ENCODE data around the gene HK3.
A peak's percentile ranks its signal among the peaks of the same experiment; 100 is the strongest.

Gene HK3

DNA sequence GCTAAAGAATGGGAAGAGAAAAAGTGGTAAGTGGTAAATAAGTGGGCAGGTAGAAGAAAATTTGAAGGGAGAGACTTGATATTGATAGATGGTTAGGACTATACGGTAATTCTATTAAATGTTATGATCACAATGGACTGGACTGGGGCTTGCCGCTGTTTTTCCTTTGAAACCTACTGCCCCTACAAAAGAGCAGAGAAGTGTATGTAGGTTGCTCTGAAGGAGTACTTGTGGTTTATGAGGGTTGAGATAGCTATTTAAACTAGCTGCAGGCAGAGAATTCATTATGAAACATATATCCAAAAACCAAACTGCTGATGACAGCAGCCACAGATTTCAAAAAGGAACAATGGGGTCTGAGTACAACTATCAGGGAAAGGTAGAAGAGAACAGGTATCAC, 16.8 kb upstream of the HK3 start:
- no peaks in the 10 kb centered on the region for H3K9me3 ChIP-seq (replicated peaks; ENCODE audit: insufficient read depth, low read length)
- no peaks in the 10 kb centered on the region; the same call in 1 of the 2 replicates for H3K36me3 ChIP-seq (replicated peaks; ENCODE audit: insufficient read depth, low read length)
- no peak overlapping the region for H3K9ac ChIP-seq (ENCODE audit: low read length)
- no peak overlapping the region for H2AFZ ChIP-seq (ENCODE audit: low read length)
- 0 out of 2 replicates have a peak overlapping the region, but pooled peaks have one; percentile 13 for H3K4me2 ChIP-seq (ENCODE audit: low read depth, low read length)
- H3F3A ChIP-seq (ENCODE audit: insufficient read depth, low read length), result peaks cover 4% of the 10 kb centered on the region
- H3K27me3 ChIP-seq (replicated peaks; ENCODE audit: insufficient read depth, low read length), result no peaks in the 10 kb centered on the region
- TF ChIP-seq EZH2 (optimal IDR thresholded peaks at IDR 0.05; ENCODE audit: low read depth, low read length), result no peak
- TF ChIP-seq EZH2phosphoT487 (IDR thresholded peaks at IDR 0.05; ENCODE audit: low read length), result no peak
- TF ChIP-seq, protein P1, sequence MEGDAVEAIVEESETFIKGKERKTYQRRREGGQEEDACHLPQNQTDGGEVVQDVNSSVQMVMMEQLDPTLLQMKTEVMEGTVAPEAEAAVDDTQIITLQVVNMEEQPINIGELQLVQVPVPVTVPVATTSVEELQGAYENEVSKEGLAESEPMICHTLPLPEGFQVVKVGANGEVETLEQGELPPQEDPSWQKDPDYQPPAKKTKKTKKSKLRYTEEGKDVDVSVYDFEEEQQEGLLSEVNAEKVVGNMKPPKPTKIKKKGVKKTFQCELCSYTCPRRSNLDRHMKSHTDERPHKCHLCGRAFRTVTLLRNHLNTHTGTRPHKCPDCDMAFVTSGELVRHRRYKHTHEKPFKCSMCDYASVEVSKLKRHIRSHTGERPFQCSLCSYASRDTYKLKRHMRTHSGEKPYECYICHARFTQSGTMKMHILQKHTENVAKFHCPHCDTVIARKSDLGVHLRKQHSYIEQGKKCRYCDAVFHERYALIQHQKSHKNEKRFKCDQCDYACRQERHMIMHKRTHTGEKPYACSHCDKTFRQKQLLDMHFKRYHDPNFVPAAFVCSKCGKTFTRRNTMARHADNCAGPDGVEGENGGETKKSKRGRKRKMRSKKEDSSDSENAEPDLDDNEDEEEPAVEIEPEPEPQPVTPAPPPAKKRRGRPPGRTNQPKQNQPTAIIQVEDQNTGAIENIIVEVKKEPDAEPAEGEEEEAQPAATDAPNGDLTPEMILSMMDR (IDR thresholded peaks at IDR 0.05; ENCODE audit: low read length), result no peak
- peak; percentile 37 for DNase-seq
- no peak overlapping the region for H3K4me3 ChIP-seq (ENCODE audit: low read length)
- no peaks in the 10 kb centered on the region for H3K9me2 ChIP-seq (replicated peaks; ENCODE audit: insufficient read depth, low read length)
- H4K20me1 ChIP-seq (ENCODE audit: insufficient read depth, low read length), result no peaks in the 10 kb centered on the region; the same call in 1 of the 2 replicates
- peak overlapping the region; percentile 25; the same call in 1 of the 2 replicates for H3K27ac ChIP-seq (ENCODE audit: low read length)
- H3K79me2 ChIP-seq (ENCODE audit: low read length), result peaks cover 19% of the 10 kb centered on the region
- peaks cover 23% of the 10 kb centered on the region for H3K4me1 ChIP-seq (ENCODE audit: low read length)

DNA sequence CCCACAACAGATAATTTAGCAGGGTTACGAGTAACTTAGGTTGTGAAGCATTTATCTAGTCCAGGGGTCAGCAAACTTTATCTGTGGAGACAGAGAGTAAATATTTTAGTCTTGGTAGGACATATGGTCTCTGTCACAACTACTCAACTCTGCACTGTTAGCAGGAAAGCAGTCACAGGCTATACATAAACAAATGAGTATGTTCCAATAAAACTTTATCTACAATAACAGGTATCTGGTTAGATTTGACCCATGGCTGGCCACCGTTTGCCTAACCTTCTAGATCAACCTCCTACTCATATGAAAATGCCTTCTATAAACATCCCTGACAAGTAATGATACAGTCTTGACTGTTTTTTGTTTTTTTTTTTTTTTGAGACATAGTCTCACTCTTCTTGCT, 13.0 kb upstream of the HK3 start:
- no peak for TF ChIP-seq EZH2 (optimal IDR thresholded peaks at IDR 0.05; ENCODE audit: low read depth, low read length)
- TF ChIP-seq, protein P1 (IDR thresholded peaks at IDR 0.05; ENCODE audit: low read length), result no peak
- TF ChIP-seq EZH2phosphoT487 (IDR thresholded peaks at IDR 0.05; ENCODE audit: low read length), result no peak
- H3K27ac ChIP-seq (ENCODE audit: low read length), result no peak overlapping the region
- peaks cover 16% of the 10 kb centered on the region for H3K4me1 ChIP-seq (ENCODE audit: low read length)
- peaks cover 15% of the 10 kb centered on the region for H3K79me2 ChIP-seq (ENCODE audit: low read length)
- no peak overlapping the region for H3K4me3 ChIP-seq (ENCODE audit: low read length)
- H2AFZ ChIP-seq (ENCODE audit: low read length), result no peak overlapping the region
- no peaks in the 10 kb centered on the region; the same call in 1 of the 2 replicates for H4K20me1 ChIP-seq (ENCODE audit: insufficient read depth, low read length)
- no peak for DNase-seq
- H3K9ac ChIP-seq (ENCODE audit: low read length), result no peak overlapping the region
- no peaks in the 10 kb centered on the region for H3K9me2 ChIP-seq (replicated peaks; ENCODE audit: insufficient read depth, low read length)
- no peak overlapping the region for H3K4me2 ChIP-seq (ENCODE audit: low read depth, low read length)
- H3K36me3 ChIP-seq (replicated peaks; ENCODE audit: insufficient read depth, low read length), result peaks cover 6% of the 10 kb centered on the region; the same call in 1 of the 2 replicates
- no peaks in the 10 kb centered on the region for H3K9me3 ChIP-seq (replicated peaks; ENCODE audit: insufficient read depth, low read length)
- peaks cover 4% of the 10 kb centered on the region for H3F3A ChIP-seq (ENCODE audit: insufficient read depth, low read length)
- H3K27me3 ChIP-seq (replicated peaks; ENCODE audit: insufficient read depth, low read length), result no peaks in the 10 kb centered on the region

DNA sequence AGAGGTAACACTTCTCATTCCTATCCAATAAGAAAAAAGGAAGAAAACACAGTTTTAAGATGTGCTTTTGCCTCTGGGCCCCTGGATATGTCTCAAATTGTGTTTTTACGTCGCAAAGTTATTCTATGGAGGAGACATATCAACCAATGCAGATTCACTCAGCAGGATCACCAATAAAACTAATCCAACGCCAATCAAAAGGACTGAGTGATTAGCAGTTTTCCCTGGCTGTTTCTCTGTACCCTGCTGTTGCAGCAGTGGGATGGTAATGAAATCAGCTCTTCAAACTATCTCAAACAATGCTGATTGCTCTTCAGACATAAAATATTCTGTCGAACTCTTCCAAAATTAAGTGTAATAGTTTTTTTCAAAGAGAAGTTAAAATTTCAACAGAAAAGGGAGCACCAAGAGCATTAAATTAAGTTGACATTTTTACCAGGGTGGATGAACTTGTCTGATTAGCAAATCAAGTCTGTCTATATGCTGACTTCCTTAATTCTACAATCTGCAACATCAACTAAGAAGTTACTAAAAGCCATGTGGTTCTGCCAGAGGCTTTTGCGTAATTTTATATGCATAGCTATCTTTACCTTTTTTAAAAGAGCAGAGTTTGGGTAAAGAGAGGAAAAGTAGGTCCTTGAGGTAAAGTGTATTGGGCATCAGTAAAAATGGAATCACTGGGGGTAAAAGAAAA, 9.7 kb upstream of the HK3 start:
- H3K9me3 ChIP-seq (replicated peaks; ENCODE audit: insufficient read depth, low read length), result no peaks in the 10 kb centered on the region
- H3K4me1 ChIP-seq (ENCODE audit: low read length), result no peaks in the 10 kb centered on the region
- no peak overlapping the region for H2AFZ ChIP-seq (ENCODE audit: low read length)
- no peak overlapping the region for H3K27ac ChIP-seq (ENCODE audit: low read length)
- no peak for DNase-seq
- H3K9ac ChIP-seq (ENCODE audit: low read length), result no peak overlapping the region
- no peak for TF ChIP-seq EZH2 (optimal IDR thresholded peaks at IDR 0.05; ENCODE audit: low read depth, low read length)
- TF ChIP-seq EZH2phosphoT487 (IDR thresholded peaks at IDR 0.05; ENCODE audit: low read length), result no peak
- TF ChIP-seq, protein P1 (IDR thresholded peaks at IDR 0.05; ENCODE audit: low read length), result no peak
- H4K20me1 ChIP-seq (ENCODE audit: insufficient read depth, low read length), result no peaks in the 10 kb centered on the region
- H3K79me2 ChIP-seq (ENCODE audit: low read length), result 0 out of 2 replicates have a peak, but pooled peaks cover 3% of the 10 kb centered on the region
- no peaks in the 10 kb centered on the region for H3K9me2 ChIP-seq (replicated peaks; ENCODE audit: insufficient read depth, low read length)
- no peaks in the 10 kb centered on the region for H3K27me3 ChIP-seq (replicated peaks; ENCODE audit: insufficient read depth, low read length)
- peaks cover 22% of the 10 kb centered on the region for H3K36me3 ChIP-seq (replicated peaks; ENCODE audit: insufficient read depth, low read length)
- H3K4me2 ChIP-seq (ENCODE audit: low read depth, low read length), result no peak overlapping the region
- H3K4me3 ChIP-seq (ENCODE audit: low read length), result no peak overlapping the region
- no peaks in the 10 kb centered on the region for H3F3A ChIP-seq (ENCODE audit: insufficient read depth, low read length)

Measured in MM.1S (cell line).